Vagina (tissue), 2 donors: Measurements from ENCODE around the gene UST.

Experiments used
- CTCF ChIP-seq, 3 experiments: fragments of 450-650 bp in 2 of 3; fragments of 200-600 bp in 1 of 3; sonication (generic) in 1 of 3; IDR thresholded peaks; one replicate each; pipeline ENCODE4 v1.5.1; 2017 to 2019; ENCODE audit warnings: antibody characterized with exemption in 3 of 3, mild to moderate bottlenecking in 2 of 3, moderate library complexity in 2 of 3
- POLR2A ChIP-seq, 2 donors: fragments of 450-650 bp; IDR thresholded peaks; one replicate each; pipeline ENCODE4 v1.6.1; 2017; ENCODE audit warnings: antibody characterized with exemption in 2 of 2, mild to moderate bottlenecking in 2 of 2, moderate library complexity in 2 of 2
- POLR2AphosphoS5 ChIP-seq, 2 donors: sonication (generic); formaldehyde crosslinking; IDR thresholded peaks; one replicate each; pipeline ENCODE4 v1.9.0; 2017; ENCODE audit warnings: antibody characterized with exemption in 2 of 2, mild to moderate bottlenecking in 2 of 2, low read depth in 1 of 2; ENCODE audit not compliant: insufficient read depth in 1 of 2

- TF ChIP-seq CTCF (IDR thresholded peaks at IDR 0.05) (no peak), POLR2AphosphoS5 (IDR thresholded peaks at IDR 0.05; ENCODE audit: insufficient read depth in 1 of 2, low read depth in 1 of 2) (no peak), POLR2A (IDR thresholded peaks at IDR 0.05) (no peak)
These were observed 52.8 kb downstream of the UST start for GRCh38 chr6:148799647-148800046.
